Tibial nerve (tissue), 4 donors: ENCODE measurements around the gene CPNE6.
"Not testable (repeated sequence)": the region's sequence is repeated elsewhere in the genome, so short reads cannot be mapped to it uniquely, and the experiment has no call there.

Source experiments
- CTCF ChIP-seq, 5 experiments: fragments of 200-600 bp in 3 of 5; fragments of 450-650 bp in 2 of 5; sonication (generic) in 3 of 5; IDR thresholded peaks; one replicate each; pipeline ENCODE4 v1.5.1; 2016 to 2019; ENCODE audit warnings: antibody characterized with exemption in 5 of 5, mild to moderate bottlenecking in 3 of 5, moderate library complexity in 2 of 5
- EP300 ChIP-seq, 2 donors: sonication (generic); formaldehyde crosslinking; IDR thresholded peaks; one replicate each; pipeline ENCODE4 v1.6.1; 2017; ENCODE audit warnings: antibody characterized with exemption in 2 of 2, mild to moderate bottlenecking in 1 of 2
- POLR2A ChIP-seq, 2 donors: fragments of 450-650 bp; IDR thresholded peaks; one replicate each; pipeline ENCODE4 v1.6.1; 2017; ENCODE audit warnings: antibody characterized with exemption in 2 of 2, mild to moderate bottlenecking in 2 of 2, moderate library complexity in 2 of 2

GRCh38 chr14:24049002-24049401 lies 22.4 kb upstream of the CPNE6 start:
- not testable (repeated sequence) for TF ChIP-seq POLR2A, CTCF, EP300 (IDR thresholded peaks at IDR 0.05)
